T-cell (primary cell): Measurements from ENCODE around the gene AP1M2. TPM values are rescaled to one million over a fixed set of nuclear protein-coding genes. Genes with fewer than 3 reads are reported as not detected.

ENCODE experiments used
- ATAC-seq, 4 experiments: fragments of 200-7000 bp in 3 of 4; fragments of 150-1000 bp in 1 of 4; cut with Tn5 transposase; replicated peaks in 1 of 4; 1 replicate in 3 of 4; 2 replicates in 1 of 4; pipeline ENCODE4 v1.10.0; 2021; ENCODE audit warnings: moderate library complexity in 3 of 4, mild to moderate bottlenecking in 2 of 4, moderate number of reproducible peaks in 1 of 4
- CTCF ChIA-PET, 2 donors: fragments of 300-600 bp; sonication (Branson Sonifier 250); formaldehyde crosslinking; loops; one replicate each; lab custom pipeline; 2022; ENCODE audit warnings: antibody characterized with exemption in 2 of 2; lab: Charles Lee
- POLR2A ChIA-PET, 2 donors: fragments of 300-600 bp; sonication (Branson Sonifier 250); formaldehyde crosslinking; loops; one replicate each; lab custom pipeline; 2022; ENCODE audit warnings: antibody characterized with exemption in 2 of 2; lab: Charles Lee
- DNase-seq, 35 experiments: peaks; one replicate each; pipeline versions ENCODE4 v3.0.0 to v3.0.0-alpha.2; 2013 to 2023
- H3K27ac ChIP-seq: one replicate; pipeline ENCODE4 v1.5.1; 2013; ENCODE audit warnings: low read length
- H3K27me3 ChIP-seq, 2 experiments: replicated peaks in 1 of 2; 1 replicate in 1 of 2; 2 replicates in 1 of 2; pipeline versions ENCODE4 v1.6.1 to v1.7.0; 2013; ENCODE audit warnings: low read length in 1 of 2, mixed read lengths in 1 of 2; ENCODE audit not compliant: control insufficient read depth in 2 of 2, insufficient read depth in 2 of 2; ENCODE audit errors: extremely low read depth in 1 of 2
- H3K36me3 ChIP-seq, 2 donors: 1 replicate in 1 of 2; 2 replicates in 1 of 2; pipeline versions ENCODE4 v1.6.1 to v1.7.0; 2013; ENCODE audit warnings: low read length in 1 of 2; ENCODE audit not compliant: control insufficient read depth in 2 of 2, insufficient read depth in 1 of 2; ENCODE audit errors: extremely low read depth in 1 of 2
- H3K4me1 ChIP-seq, 2 experiments: 1 replicate in 1 of 2; 2 replicates in 1 of 2; pipeline versions ENCODE4 v1.6.1 to v1.7.0; 2013; ENCODE audit warnings: low read length in 2 of 2, mixed read lengths in 1 of 2; ENCODE audit not compliant: insufficient read depth in 2 of 2, control insufficient read depth in 1 of 2; ENCODE audit errors: extremely low read depth in 1 of 2
- H3K4me3 ChIP-seq, 2 donors: 1 replicate in 1 of 2; 2 replicates in 1 of 2; pipeline versions ENCODE4 v1.5.1 to v1.7.0; 2013; ENCODE audit warnings: mild to moderate bottlenecking in 2 of 2, low read length in 1 of 2, moderate library complexity in 1 of 2; ENCODE audit not compliant: control insufficient read depth in 1 of 2; ENCODE audit errors: extremely low read depth in 1 of 2
- H3K9me3 ChIP-seq: 2 replicates; pipeline ENCODE4 v1.7.0; 2013
- H3K27ac Mint-ChIP-seq, 2 donors: one replicate each; pipeline ENCODE4 v1.8.0; 2020 to 2021; ENCODE audit warnings: mild to moderate bottlenecking in 2 of 2, mixed read lengths in 2 of 2
- H3K27me3 Mint-ChIP-seq, 2 donors: one replicate each; pipeline ENCODE4 v1.8.0; 2021 to 2022; ENCODE audit warnings: mixed read lengths in 2 of 2
- H3K36me3 Mint-ChIP-seq: one replicate; pipeline ENCODE4 v1.8.0; 2021; ENCODE audit warnings: mixed read lengths
- H3K4me1 Mint-ChIP-seq, 3 donors: one replicate each; pipeline ENCODE4 v1.8.0; 2020 to 2022; ENCODE audit warnings: mixed read lengths in 3 of 3, mild to moderate bottlenecking in 1 of 3
- H3K4me3 Mint-ChIP-seq, 3 donors: one replicate each; pipeline ENCODE4 v1.8.0; 2020 to 2022; ENCODE audit warnings: mild to moderate bottlenecking in 3 of 3, mixed read lengths in 3 of 3, moderate library complexity in 3 of 3
- H3K9me3 Mint-ChIP-seq, 3 donors: one replicate each; pipeline ENCODE4 v1.8.0; 2020 to 2022; ENCODE audit warnings: mixed read lengths in 3 of 3
- WGBS: methylation state at CpG from one replicate; pipeline ENCODE4 v1.1.5; 2013; ENCODE audit warnings: missing lambda C conversion rate; ENCODE audit not compliant: insufficient coverage; 5-methylcytosine and 5-hydroxymethylcytosine counted together
- total RNA-seq, 35 experiments: library from RNA in 6 of 35; stranded (reverse) in 6 of 35; fragments of 120-200 nt in 1 of 35; gene quantifications; one replicate each; pipeline versions ENCODE4 v1.2.1 to v1.2.4 and lab custom pipeline; 2013 to 2026

AP1M2 gene
- total RNA-seq, 5 donors from 2014 or later (not counting 1 experiment from before 2014, with no cell fraction given) = 0.30 to 1.6 (median 1.1) TPM; not detected in 2

- no peaks in the 10 kb centered on the region for H3K9me3 ChIP-seq
- WGBS = under 1% methylated on average over 80 of the region's 94 CpGs
- DNase-seq (peak; percentile 97 to 99 (median 98)), ATAC-seq (peak; percentile 57 to 64 (median 61))
- peaks cover 4 to 30% of the 10 kb centered on the region in 2 donors for H3K36me3 ChIP-seq
- peak within 1 kb of the TSS; percentile 96 to 100 for H3K4me3 ChIP-seq
- no peaks in the 10 kb centered on the region for H3K9me3 Mint-ChIP-seq
- peak within 1 kb of the TSS; percentile 83 for H3K27ac ChIP-seq
- POLR2A ChIA-PET = interaction anchor here (0.5 to 0.6 kb wide), 3 partner anchors 28 to 87 kb away, joined by 3 to 4 read pairs (median 3); no protein-coding TSS in a partner anchor
- H3K27ac Mint-ChIP-seq = peak within 1 kb of the TSS; percentile 97 to 98
- peaks cover 22 to 60% of the 10 kb centered on the region in 2 experiments for H3K4me1 ChIP-seq
- H3K36me3 Mint-ChIP-seq = peaks cover 8% of the 10 kb centered on the region
- H3K27me3 ChIP-seq = no peaks in the 10 kb centered on the region
- peaks cover 43 to 54% (median 46%) of the 10 kb centered on the region in 3 donors for H3K4me1 Mint-ChIP-seq
- H3K27me3 Mint-ChIP-seq = no peaks in the 10 kb centered on the region
- H3K4me3 Mint-ChIP-seq = peak within 1 kb of the TSS; percentile 93 to 97 (median 95)
- CTCF ChIA-PET = interaction anchor here in 1 of 2 donors (0.6 to 0.9 kb wide), 3 partner anchors 15 to 58 kb away, joined by 3 to 6 read pairs (median 4); no protein-coding TSS in a partner anchor
Measured at GRCh38 chr19:10565567-10566407, 21.3 kb downstream of the AP1M2 start, which contains the start of gene KRI1. KRI1 (minus strand) TSS chr19:10566010; CDS start chr19:10565999, 11 bp downstream.

GRCh38 chr19:10565028-10565566 is 22.0 kb downstream of the AP1M2 start:
- ATAC-seq (peak in 1 of 4 experiments; percentile 5), DNase-seq (peak in 29 of 35 experiments; percentile 36 to 73 (median 48))
- no peaks in the 10 kb centered on the region for H3K27me3 ChIP-seq
- Mint-ChIP-seq H3K27me3 (no peaks in the 10 kb centered on the region), H3K4me1 (peaks cover 43 to 52% (median 46%) of the 10 kb centered on the region in 3 donors), H3K4me3 (peak overlapping the region; percentile 93 to 97 (median 95)), H3K9me3 (no peaks in the 10 kb centered on the region), H3K27ac (peak overlapping the region; percentile 97 to 98), H3K36me3 (peaks cover 8% of the 10 kb centered on the region)
- WGBS = 14% methylated on average over 10 of the region's 10 CpGs
- peak overlapping the region; percentile 83 to 96 for H3K4me3 ChIP-seq
- ChIA-PET CTCF (interaction anchor here in 1 of 2 donors (0.6 kb wide), 1 partner anchor 53 kb away, joined by 3 read pairs; no protein-coding TSS in a partner anchor), POLR2A (interaction anchor here (0.6 kb wide), 3 partner anchors 11 to 114 kb away, joined by 3 to 9 read pairs (median 7); no protein-coding TSS in a partner anchor)
- no peaks in the 10 kb centered on the region for H3K9me3 ChIP-seq
- H3K36me3 ChIP-seq = peaks cover 4 to 37% of the 10 kb centered on the region in 2 donors
- H3K4me1 ChIP-seq = peaks cover 22 to 60% of the 10 kb centered on the region in 2 experiments
- peak overlapping the region; percentile 83 for H3K27ac ChIP-seq

- H3K27ac Mint-ChIP-seq = peak overlapping the region in 1 of 2 donors; percentile 36
- Histone ChIP-seq H3K9me3 (no peaks in the 10 kb centered on the region), H3K27me3 (no peaks in the 10 kb centered on the region), H3K4me3 (no peak overlapping the region), H3K27ac (no peak overlapping the region), H3K36me3 (peaks cover 19 to 57% of the 10 kb centered on the region in 2 donors), H3K4me1 (peaks cover 17 to 54% of the 10 kb centered on the region in 2 experiments)
- 100% methylated on average over 2 of the region's 5 CpGs for WGBS
- peaks cover 31 to 43% (median 35%) of the 10 kb centered on the region in 3 donors for H3K4me1 Mint-ChIP-seq
- H3K36me3 Mint-ChIP-seq = peaks cover 18% of the 10 kb centered on the region
- POLR2A ChIA-PET = no interaction called here
- H3K27me3 Mint-ChIP-seq = no peaks in the 10 kb centered on the region
- ATAC-seq (no peak), DNase-seq (no peak)
- CTCF ChIA-PET = no interaction called here
- no peaks in the 10 kb centered on the region for H3K9me3 Mint-ChIP-seq
- no peak overlapping the region for H3K4me3 Mint-ChIP-seq
Measured at GRCh38 chr19:10562609-10563008, 24.5 kb downstream of the AP1M2 start.

- H3K4me3 Mint-ChIP-seq = no peak overlapping the region
- 100% methylated on average over 2 of the region's 7 CpGs for WGBS
- H3K27ac Mint-ChIP-seq = peak overlapping the region in 1 of 2 donors; percentile 61
- H3K9me3 ChIP-seq = no peaks in the 10 kb centered on the region
- no peak for ATAC-seq
- POLR2A ChIA-PET = no interaction called here
- H3K27ac ChIP-seq = no peak overlapping the region
- CTCF ChIA-PET = no interaction called here
- H3K9me3 Mint-ChIP-seq = no peaks in the 10 kb centered on the region
- peaks cover 27 to 74% of the 10 kb centered on the region in 2 donors for H3K36me3 ChIP-seq
- no peaks in the 10 kb centered on the region for H3K27me3 Mint-ChIP-seq
- H3K4me3 ChIP-seq = no peak overlapping the region
- peaks cover 14 to 56% of the 10 kb centered on the region in 2 experiments for H3K4me1 ChIP-seq
- H3K4me1 Mint-ChIP-seq = peaks cover 15 to 34% (median 28%) of the 10 kb centered on the region in 3 donors
- no peaks in the 10 kb centered on the region for H3K27me3 ChIP-seq
- DNase-seq = no peak
- peaks cover 25% of the 10 kb centered on the region for H3K36me3 Mint-ChIP-seq
Measured at GRCh38 chr19:10560154-10560553, 27.0 kb downstream of the AP1M2 start.

GRCh38 chr19:10557603-10558197 is 29.4 kb downstream of the AP1M2 start:
- ChIA-PET POLR2A (no interaction called here), CTCF (interaction anchor here (0.6 to 0.7 kb wide), 3 partner anchors 54 to 151 kb away, joined by 4 to 5 read pairs (median 5); no protein-coding TSS in a partner anchor)
- peaks cover 26% of the 10 kb centered on the region for H3K36me3 Mint-ChIP-seq
- ATAC-seq = no peak
- peaks cover 31 to 82% of the 10 kb centered on the region in 2 donors for H3K36me3 ChIP-seq
- H3K4me3 ChIP-seq = no peak overlapping the region
- H3K4me3 Mint-ChIP-seq = no peak overlapping the region
- no peaks in the 10 kb centered on the region for H3K9me3 Mint-ChIP-seq
- H3K27ac Mint-ChIP-seq = peak overlapping the region in 1 of 2 donors; percentile 71
- DNase-seq = no peak
- 97% methylated on average over 33 of the region's 33 CpGs for WGBS
- H3K27ac ChIP-seq = no peak overlapping the region
- peaks cover 29 to 45% (median 43%) of the 10 kb centered on the region in 3 donors for H3K4me1 Mint-ChIP-seq
- H3K27me3 Mint-ChIP-seq = no peaks in the 10 kb centered on the region
- peaks cover 26 to 63% of the 10 kb centered on the region in 2 experiments for H3K4me1 ChIP-seq
- H3K27me3 ChIP-seq = no peaks in the 10 kb centered on the region
- no peaks in the 10 kb centered on the region for H3K9me3 ChIP-seq
